Heart right ventricle (tissue), 16 donors: Measurements from ENCODE around the gene CTBP2. TPM values are rescaled to one million over a fixed set of nuclear protein-coding genes. Genes with fewer than 3 reads are reported as not detected.

Experiments used
- ATAC-seq, 8 donors: fragments of 200-7000 bp; cut with Tn5 transposase; one replicate each; pipeline ENCODE4 v1.9.1; 2020; ENCODE audit warnings: mild to moderate bottlenecking in 8 of 8, moderate library complexity in 8 of 8, moderate number of reproducible peaks in 1 of 8
- DNase-seq, 2 donors: peaks; one replicate each; pipeline ENCODE4 v3.0.0-alpha.2; 2020
- H3K27ac ChIP-seq, 10 donors: fragments of 200-600 bp; sonication (generic) in 2 of 10; one replicate each; pipeline versions ENCODE4 v1.5.0 to v1.8.0; 2020 to 2022; ENCODE audit warnings: mild to moderate bottlenecking in 3 of 10
- H3K27me3 ChIP-seq, 7 donors: fragments of 200-600 bp; one replicate each; pipeline ENCODE4 v1.8.0; 2021 to 2022; ENCODE audit warnings: mild to moderate bottlenecking in 2 of 7
- H3K36me3 ChIP-seq, 9 donors: fragments of 200-600 bp; sonication (generic) in 1 of 9; one replicate each; pipeline versions ENCODE4 v1.5.0 to v1.8.0; 2020 to 2022; ENCODE audit warnings: mild to moderate bottlenecking in 2 of 9
- H3K4me1 ChIP-seq, 9 donors: fragments of 200-600 bp; sonication (generic) in 1 of 9; one replicate each; pipeline versions ENCODE4 v1.5.0 to v1.8.0; 2020 to 2022; ENCODE audit warnings: mild to moderate bottlenecking in 4 of 9
- H3K4me3 ChIP-seq, 10 donors: fragments of 200-600 bp; sonication (generic) in 2 of 10; one replicate each; pipeline versions ENCODE4 v1.5.0 to v1.8.0; 2020 to 2022; ENCODE audit warnings: mild to moderate bottlenecking in 7 of 10, moderate library complexity in 2 of 10
- H3K9me3 ChIP-seq, 11 donors: fragments of 200-600 bp in 10 of 11; sonication (generic) in 2 of 11; one replicate each; pipeline versions ENCODE4 v1.5.0 to v1.8.0; 2013 to 2022; ENCODE audit warnings: mild to moderate bottlenecking in 2 of 11, control low read depth in 1 of 11, moderate library complexity in 1 of 11
- CTCF ChIP-seq, 9 donors: fragments of 200-600 bp; sonication (generic) in 2 of 9; IDR thresholded peaks; one replicate each; pipeline versions ENCODE4 v1.5.0 to v1.8.0; 2021 to 2022; ENCODE audit warnings: antibody characterized with exemption in 9 of 9, mild to moderate bottlenecking in 5 of 9, moderate library complexity in 1 of 9
- WGBS, 2 donors: extraction: QIAGEN DNeasy Blood & Tissue Kit; methylation state at CpG; one replicate each; pipeline ENCODE4 v1.1.7; 2013; ENCODE audit warnings: inconsistent platforms in 1 of 2; 5-methylcytosine and 5-hydroxymethylcytosine counted together
- intact Hi-C, 10 donors: fragments of 100-400 bp; cut with DNase I; formaldehyde crosslinking; loops; one replicate each; pipeline versions ENCODE4 v1.11.1 to v1.14.2; 2022
- polyA plus RNA-seq, 2 donors: library from polyadenylated mRNA; stranded (reverse); fragments of 200-250 nt; gene quantifications; one replicate each; pipeline ENCODE4 v1.2.3, GENCODE V29; 2013
- total RNA-seq, 10 donors: library from RNA; stranded (reverse); fragmentation: NEBNext Ultra II Directional in 3 of 10; extraction: Animal tissue kit (Norgen Biotek cat#: 25700) in 3 of 10; gene quantifications; one replicate each; pipeline versions ENCODE4 v1.2.1 to v1.2.4, GENCODE V29; 2021 to 2023
- donor health status: Arrhythmogenic right ventricular cardiomyopathy.
- donor health status: ischemic (EF 13 %, LVEDD 7.1; RV severe dilation, severe dysfunction).
- donor health status: healthy with polysubstance abuse.
- donor health status: DM: no; HTN: yes; CAD: no.
- donor health status: DM: no; HTN: no; CAD: no.
- donor health status: ischemic (EF 25% LVEDD 6.9; RV normal size, moderate dysfunction).
- donor health status: ischemic (EF 25% LVEDD 5.7; RV mildly dilated, moderate dysfunction).
- donor health status: healthy.
- donor health status: DM: yes; HTN: yes; CAD: no.
- donor health status: Ischemic cardiomyopathy.
- donor health status: ischemic (EF 35%, LVEDD 5.7; RV mildly dilated, moderate dysfunction).
- donor health status: nonischemic (EF 11% LVEDD 7.7; RV severe dilation, severe dysfunction).
- donor health status: DM: yes; HTN: yes; CAD: no.
- donor health status: PGD.
- donor health status: ischemic (EF 29% LVEDD 5.4; RV normal size, mild dysfunction).
- donor health status: nonischemic (EF 23%, LVEDD 6.1; RV moderate dilation, normal function).

The CTBP2 gene
- total and polyA plus RNA-seq, 12 donors = 14.7 to 36.2 (median 26.0) TPM

- TF ChIP-seq CTCF (IDR thresholded peaks at IDR 0.05) = no peak
- DNase-seq (no peak), ATAC-seq (no peak)
- H3K36me3 ChIP-seq = peaks cover 0 to 26% (median 0%) of the 10 kb centered on the region in 9 donors
- no peaks in the 10 kb centered on the region for H3K9me3 ChIP-seq
- WGBS, 2 donors = 93 to 95% methylated on average over 9 of the region's 9 CpGs
- intact Hi-C loops = no loop called here
- H3K4me1 ChIP-seq = peaks cover 6 to 68% (median 26%) of the 10 kb centered on the region in 9 donors
- no peaks in the 10 kb centered on the region for H3K27me3 ChIP-seq
- no peak overlapping the region for H3K27ac ChIP-seq
- no peak overlapping the region for H3K4me3 ChIP-seq
Observed at GRCh38 chr10:125101581-125101980, 58.8 kb downstream of the CTBP2 start.

GRCh38 chr10:125101049-125101448 is 59.3 kb downstream of the CTBP2 start:
- ATAC-seq (no peak), DNase-seq (no peak)
- no peak overlapping the region for H3K4me3 ChIP-seq
- intact Hi-C loops = no loop called here
- WGBS, 2 donors = 89 to 92% methylated on average over 9 of the region's 9 CpGs
- peaks cover 6 to 68% (median 29%) of the 10 kb centered on the region in 9 donors for H3K4me1 ChIP-seq
- TF ChIP-seq CTCF (IDR thresholded peaks at IDR 0.05) = no peak
- no peaks in the 10 kb centered on the region for H3K27me3 ChIP-seq
- H3K27ac ChIP-seq = no peak overlapping the region
- H3K9me3 ChIP-seq = no peaks in the 10 kb centered on the region
- peaks cover 0 to 22% (median 0%) of the 10 kb centered on the region in 9 donors for H3K36me3 ChIP-seq

GRCh38 chr10:125097409-125098070 is 62.8 kb downstream of the CTBP2 start:
- no peak for DNase-seq
- TF ChIP-seq CTCF (IDR thresholded peaks at IDR 0.05) = no peak
- Histone ChIP-seq H3K9me3 (no peaks in the 10 kb centered on the region), H3K27me3 (no peaks in the 10 kb centered on the region), H3K36me3 (peaks cover 0 to 19% (median 0%) of the 10 kb centered on the region in 9 donors), H3K4me3 (no peak overlapping the region), H3K27ac (no peak overlapping the region), H3K4me1 (peaks cover 13 to 72% (median 44%) of the 10 kb centered on the region in 9 donors)
- ATAC-seq = no peak
- intact Hi-C loops = no loop called here
- 95 to 96% methylated on average over 20 of the region's 20 CpGs for WGBS, 2 donors

- peaks cover 13 to 72% (median 46%) of the 10 kb centered on the region in 9 donors for H3K4me1 ChIP-seq
- 96 to 99% methylated on average over 2 of the region's 2 CpGs for WGBS, 2 donors
- no peak for ATAC-seq
- TF ChIP-seq CTCF (IDR thresholded peaks at IDR 0.05) = no peak
- intact Hi-C loops = no loop called here
- H3K27ac ChIP-seq = no peak overlapping the region
- no peaks in the 10 kb centered on the region for H3K9me3 ChIP-seq
- no peak for DNase-seq
- H3K27me3 ChIP-seq = no peaks in the 10 kb centered on the region
- no peak overlapping the region for H3K4me3 ChIP-seq
- H3K36me3 ChIP-seq = peaks cover 0 to 16% (median 0%) of the 10 kb centered on the region in 9 donors
Observed at GRCh38 chr10:125096975-125097374, 63.4 kb downstream of the CTBP2 start.
